VCaP (cell line): Measurements from ENCODE around the gene RALGPS2.
A peak's percentile ranks its signal among the peaks of the same experiment; 100 is the strongest.
"Not testable (repeated sequence)": the region's sequence is repeated elsewhere in the genome, so short reads cannot be mapped to it uniquely, and the experiment has no call there.

Experiments used
- H3K27ac ChIP-seq: fragments of 450-650 bp; 2 replicates; pipeline ENCODE4 v1.5.1; 2017
- TF ChIP-seq, protein P1 (sequence below): fragments of 450-650 bp; conservative IDR thresholded peaks from 2 replicates; pipeline ENCODE4 v1.5.1; 2017; ENCODE audit warnings: mild to moderate bottlenecking, moderate library complexity

The RALGPS2 gene

DNA sequence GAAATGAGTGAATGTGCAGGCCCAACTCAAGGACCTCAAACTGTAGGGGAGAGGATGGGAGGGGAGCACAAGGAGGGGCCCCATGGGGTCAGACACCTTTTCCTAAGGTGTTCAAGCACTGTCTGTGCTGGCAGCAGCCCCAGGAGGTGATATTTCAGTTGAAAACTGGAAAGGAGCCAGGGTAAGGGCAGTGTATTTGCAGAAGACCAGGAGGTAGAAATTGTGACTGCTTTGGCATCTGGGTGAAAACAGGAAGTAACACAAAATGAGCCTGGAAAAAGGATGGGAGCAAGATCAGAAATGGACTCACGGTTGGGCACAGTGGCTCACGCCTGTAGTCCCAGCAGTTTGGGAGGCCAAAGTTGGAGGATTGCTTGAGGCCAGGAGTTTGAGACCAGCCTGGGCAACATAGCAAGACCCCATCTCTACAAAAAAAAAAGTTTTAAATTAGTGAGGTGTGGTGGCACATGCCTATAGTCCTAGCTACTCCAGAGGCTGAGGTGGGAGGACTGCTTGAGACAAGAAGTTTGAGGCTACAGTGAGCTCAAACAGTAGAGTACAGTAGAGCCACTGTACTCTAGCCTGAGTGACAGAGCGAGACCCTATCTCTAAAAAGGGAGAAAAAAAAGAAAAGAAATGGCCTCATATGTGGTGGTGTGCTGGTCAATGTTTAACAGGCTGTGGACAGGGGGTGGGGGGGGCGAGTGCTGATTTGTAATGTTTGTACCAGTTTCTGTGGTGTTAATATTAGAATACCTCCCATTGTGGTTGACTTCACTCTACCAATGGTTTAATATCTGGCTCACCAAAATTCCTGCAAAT is 222.0 kb downstream of the RALGPS2 start:
- TF ChIP-seq, protein P1, sequence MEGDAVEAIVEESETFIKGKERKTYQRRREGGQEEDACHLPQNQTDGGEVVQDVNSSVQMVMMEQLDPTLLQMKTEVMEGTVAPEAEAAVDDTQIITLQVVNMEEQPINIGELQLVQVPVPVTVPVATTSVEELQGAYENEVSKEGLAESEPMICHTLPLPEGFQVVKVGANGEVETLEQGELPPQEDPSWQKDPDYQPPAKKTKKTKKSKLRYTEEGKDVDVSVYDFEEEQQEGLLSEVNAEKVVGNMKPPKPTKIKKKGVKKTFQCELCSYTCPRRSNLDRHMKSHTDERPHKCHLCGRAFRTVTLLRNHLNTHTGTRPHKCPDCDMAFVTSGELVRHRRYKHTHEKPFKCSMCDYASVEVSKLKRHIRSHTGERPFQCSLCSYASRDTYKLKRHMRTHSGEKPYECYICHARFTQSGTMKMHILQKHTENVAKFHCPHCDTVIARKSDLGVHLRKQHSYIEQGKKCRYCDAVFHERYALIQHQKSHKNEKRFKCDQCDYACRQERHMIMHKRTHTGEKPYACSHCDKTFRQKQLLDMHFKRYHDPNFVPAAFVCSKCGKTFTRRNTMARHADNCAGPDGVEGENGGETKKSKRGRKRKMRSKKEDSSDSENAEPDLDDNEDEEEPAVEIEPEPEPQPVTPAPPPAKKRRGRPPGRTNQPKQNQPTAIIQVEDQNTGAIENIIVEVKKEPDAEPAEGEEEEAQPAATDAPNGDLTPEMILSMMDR = no peak
- H3K27ac ChIP-seq = no peak overlapping the region

DNA sequence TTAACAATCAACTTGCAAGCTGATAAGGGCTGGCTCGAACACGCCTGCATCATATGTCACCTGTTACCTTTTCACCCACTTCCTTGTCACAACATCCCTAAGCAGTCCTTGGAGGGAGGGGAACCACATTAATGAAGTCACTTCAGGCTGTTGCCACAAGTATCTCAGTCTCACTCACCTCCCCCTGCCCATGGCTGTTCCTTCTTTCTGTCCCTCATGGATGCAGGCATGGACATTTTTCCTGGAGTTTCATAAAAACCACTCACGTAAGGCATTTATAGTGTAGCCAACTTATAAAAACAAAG is 222.6 kb downstream of the RALGPS2 start:
- no peak overlapping the region for H3K27ac ChIP-seq
- TF ChIP-seq, protein P1 = no peak

DNA sequence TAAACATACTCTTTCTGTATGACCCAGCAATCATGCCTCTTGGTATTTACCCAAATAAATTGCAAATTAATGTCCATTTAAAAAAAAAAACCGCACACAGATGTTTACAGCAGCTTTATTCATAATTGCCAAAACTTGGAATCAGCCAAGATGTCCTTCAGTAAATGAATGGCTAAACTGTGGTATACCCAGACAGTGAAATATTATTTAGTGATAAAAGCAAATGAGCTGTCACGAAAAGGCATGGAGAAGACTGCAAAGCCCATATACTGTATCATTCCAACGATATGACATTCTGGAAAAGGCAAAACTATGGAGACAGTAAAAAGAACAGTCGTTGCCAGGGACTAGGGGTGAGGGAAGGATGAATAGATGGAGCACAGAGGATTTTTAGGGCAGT is 223.6 kb downstream of the RALGPS2 start:
- no peak overlapping the region for H3K27ac ChIP-seq
- TF ChIP-seq, protein P1 = no peak

DNA sequence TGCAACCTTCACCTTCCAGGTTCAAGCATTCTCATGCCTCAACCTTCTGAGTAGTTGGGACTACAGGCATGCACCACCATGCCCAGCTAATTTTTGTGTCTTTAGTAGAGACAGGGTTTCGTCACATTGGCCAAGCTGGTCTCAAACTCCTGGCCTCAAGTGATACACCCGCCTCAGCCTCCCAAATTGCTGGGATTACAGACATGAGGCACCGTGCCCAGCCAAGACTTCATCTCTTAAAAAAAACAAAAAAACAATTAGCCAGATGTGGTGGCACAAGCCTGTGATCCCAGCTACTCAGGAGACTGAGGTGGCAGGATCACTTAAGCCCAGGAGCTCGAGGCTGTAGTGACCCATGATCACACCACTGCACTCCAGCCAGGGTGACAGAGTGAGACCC is 224.8 kb downstream of the RALGPS2 start:
- H3K27ac ChIP-seq = not testable (repeated sequence)

DNA sequence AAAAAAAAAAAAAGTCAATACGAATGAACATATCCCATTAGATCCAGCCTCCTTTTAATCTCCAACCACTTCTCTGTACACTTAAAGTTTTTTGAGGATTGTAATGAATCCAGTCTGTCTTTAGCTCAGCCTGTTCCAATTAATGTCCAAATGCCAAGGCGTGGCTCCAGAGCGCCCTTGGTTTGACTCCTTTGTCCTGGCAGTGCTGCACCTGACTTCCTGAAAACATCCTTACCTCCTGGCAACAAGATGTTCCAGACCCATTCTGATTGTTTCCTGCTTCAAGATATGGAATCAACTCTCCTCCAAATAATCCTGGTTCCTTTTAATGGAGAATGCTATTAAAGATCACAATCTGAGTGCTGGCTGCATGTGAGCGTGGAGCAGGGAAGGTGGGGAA is 226.6 kb downstream of the RALGPS2 start:
- H3K27ac ChIP-seq = peak overlapping the region; percentile 46
- TF ChIP-seq, protein P1 = no peak

DNA sequence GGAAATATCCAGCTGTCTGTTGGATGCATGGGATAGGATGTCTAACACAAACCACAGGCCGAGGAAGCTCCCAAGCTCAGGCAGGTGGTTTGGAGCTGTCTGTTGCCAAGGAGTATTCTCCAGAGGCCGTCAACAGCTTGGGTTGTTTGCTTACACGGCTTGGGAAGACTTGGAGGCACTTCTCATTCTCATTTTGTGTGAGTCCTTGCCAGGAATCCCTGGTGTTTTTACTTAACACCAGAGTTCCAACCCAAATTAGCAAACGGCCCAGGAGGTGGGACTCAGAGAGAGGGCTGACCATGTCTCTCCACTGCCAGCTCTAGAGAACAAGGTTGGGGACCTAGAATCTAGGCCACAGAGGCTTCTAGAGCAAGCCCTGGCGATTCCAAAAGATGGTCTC is 228.0 kb downstream of the RALGPS2 start:
- no peak overlapping the region; the same call in 1 of the 2 replicates for H3K27ac ChIP-seq
- TF ChIP-seq, protein P1 = no peak

DNA sequence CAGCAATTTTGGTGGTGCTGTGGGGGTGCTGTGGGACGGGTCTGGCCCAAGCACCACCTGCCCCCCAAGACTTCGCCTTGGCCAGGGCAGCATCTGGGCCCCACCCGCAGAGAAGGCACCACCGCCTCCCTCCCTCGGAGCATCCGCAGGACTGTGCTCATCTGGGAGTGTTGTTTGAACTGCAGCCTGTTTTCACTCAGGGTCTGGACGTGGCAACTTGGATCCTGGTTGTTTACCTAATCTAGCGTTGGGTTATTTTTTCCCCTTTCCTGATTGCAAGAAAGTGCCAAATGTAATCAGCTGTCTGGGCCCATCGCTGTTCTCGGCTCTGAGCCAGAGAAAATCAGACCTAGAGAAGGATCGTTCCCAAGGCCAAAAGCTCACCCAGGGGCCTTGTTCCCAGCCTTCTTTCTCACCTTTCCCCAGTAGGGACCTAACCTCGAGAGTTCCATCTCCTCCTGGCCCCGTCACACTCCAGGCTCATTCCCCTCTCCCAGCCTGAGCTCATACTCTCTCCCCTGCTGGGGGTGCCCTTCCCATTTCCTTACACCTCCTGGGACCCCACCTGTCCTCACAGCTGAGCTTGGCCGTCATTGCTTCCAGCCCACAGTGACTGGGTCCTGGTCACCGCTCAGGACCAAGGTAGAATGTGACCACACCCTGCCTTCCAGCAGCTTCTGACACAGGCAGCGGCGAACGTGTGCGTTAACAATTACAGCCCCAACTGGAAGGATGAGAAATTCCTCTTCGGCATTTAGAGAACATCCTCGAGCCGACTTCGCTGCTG is 228.7 kb downstream of the RALGPS2 start:
- no peak overlapping the region; the same call in 1 of the 2 replicates for H3K27ac ChIP-seq
- TF ChIP-seq, protein P1 = no peak

DNA sequence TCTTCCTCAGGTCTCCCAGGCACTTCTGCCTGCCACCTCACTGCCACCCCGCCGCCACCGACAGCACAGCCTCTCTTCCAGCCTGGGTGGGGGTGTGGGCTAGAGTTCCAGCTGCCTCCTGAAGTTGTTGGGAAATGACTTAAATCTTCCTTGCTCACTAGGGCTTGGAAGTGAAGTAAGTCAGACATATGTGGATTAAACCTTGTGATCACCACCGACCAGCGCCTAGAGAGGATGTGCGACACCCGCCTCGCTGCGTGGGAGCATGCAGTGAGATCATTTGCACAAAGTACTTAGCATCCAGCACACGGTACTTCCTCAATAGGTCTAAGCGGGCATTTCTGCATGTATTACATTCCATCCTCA is 229.3 kb downstream of the RALGPS2 start:
- TF ChIP-seq, protein P1 = no peak
- no peak overlapping the region for H3K27ac ChIP-seq
